ENCODE results near the gene ODAD4.

- TF ChIP-seq CTCF (conservative IDR thresholded peaks at IDR 0.05), result no peak
- TF ChIP-seq ZFX (IDR thresholded peaks at IDR 0.05), result no peak
Measured at GRCh38 chr17:41928693-41929251, 1.6 kb upstream of the ODAD4 start.
